LHCN-M2 (cell line): ENCODE measurements around the gene MPO. TPM values are rescaled to one million over a fixed set of nuclear protein-coding genes. Genes with fewer than 3 reads are reported as not detected.
A peak's percentile ranks its signal among the peaks of the same experiment; 100 is the strongest.

ENCODE experiments used
- DNase-seq: peaks from one replicate; pipeline ENCODE4 v3.0.0-alpha.2; 2012; ENCODE audit warnings: low read depth
- total RNA-seq: library from RNA; depleted of rRNA; stranded (reverse); fragments of >200 nt; gene quantifications from 2 replicates; pipeline ENCODE4 v1.2.3, GENCODE V29; 2014

The MPO gene
- total RNA-seq, 1 experiment from 2014 or later, result not detected

DNA sequence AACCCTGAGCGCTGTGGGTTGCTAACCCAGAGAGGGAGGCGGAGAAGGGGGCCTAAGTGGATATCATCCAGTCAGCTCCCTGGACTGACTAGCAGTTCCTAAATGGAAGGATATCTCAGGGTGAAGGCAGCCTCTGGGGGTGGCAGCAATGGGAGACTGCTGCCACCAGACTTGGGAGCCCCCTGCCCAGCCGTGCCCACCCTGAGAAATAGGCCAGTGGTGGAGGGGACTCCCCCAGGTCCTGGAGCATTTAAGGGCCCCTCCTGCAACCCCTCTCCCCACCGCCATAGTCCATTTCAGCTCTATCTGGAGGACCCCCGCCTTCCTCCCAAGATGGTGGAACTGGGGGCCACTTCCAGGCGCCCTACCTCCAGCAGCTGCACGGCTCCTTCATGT is 39.4 kb upstream of the MPO start:
- no peak for DNase-seq

DNA sequence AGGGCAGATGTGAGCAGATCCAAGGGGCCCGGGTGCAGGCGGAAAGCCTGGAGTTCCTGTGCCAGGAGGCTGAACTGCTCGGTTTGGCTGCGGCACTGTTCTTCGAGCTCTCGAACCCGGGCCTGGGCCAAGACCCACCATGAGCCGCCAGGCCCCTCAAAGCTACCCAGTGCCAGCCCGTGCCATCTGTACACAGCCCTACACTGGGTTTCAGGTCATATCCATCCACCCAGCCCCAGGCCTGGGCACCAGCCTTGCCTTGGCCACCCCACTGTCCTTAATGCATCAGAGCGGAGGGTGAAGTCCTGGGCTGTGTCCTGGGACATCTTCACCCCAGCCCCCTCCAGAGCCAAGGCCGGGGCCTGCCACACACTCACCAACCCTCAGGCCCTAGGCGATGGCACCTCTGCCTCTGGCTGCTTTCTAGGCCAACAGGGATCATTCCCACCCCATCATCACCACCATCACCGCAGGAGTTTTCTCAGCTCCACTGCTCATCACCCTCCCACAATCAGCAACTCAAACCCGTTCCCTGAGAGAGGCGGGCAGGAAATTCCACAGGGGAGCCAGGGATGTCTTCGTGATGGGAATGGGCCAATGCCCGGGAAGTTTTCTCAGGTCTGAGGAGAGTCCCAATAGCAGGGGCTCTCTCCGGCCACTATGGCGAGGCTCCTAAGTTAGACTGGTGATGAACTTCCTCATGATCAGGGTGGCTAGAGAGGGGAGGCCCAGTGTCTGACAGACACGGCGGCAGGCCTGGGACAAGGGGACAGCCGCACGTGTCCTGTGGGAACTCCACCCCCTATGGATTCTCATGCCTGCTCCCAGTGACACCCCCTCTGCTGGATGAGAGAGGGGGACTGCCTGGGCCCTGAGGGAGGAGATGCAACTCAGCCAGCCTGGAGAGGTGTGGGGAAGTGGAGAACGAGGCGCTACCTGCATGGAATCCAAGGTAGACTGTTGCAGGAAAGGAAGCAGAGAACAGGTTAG is 38.7 kb upstream of the MPO start:
- no peak for DNase-seq

- DNase-seq, result no peak
These were observed 38.0 kb upstream of the MPO start for GRCh38 chr17:58318627-58319172.

- DNase-seq, result no peak
These were observed 37.3 kb upstream of the MPO start for GRCh38 chr17:58318065-58318481.

DNA sequence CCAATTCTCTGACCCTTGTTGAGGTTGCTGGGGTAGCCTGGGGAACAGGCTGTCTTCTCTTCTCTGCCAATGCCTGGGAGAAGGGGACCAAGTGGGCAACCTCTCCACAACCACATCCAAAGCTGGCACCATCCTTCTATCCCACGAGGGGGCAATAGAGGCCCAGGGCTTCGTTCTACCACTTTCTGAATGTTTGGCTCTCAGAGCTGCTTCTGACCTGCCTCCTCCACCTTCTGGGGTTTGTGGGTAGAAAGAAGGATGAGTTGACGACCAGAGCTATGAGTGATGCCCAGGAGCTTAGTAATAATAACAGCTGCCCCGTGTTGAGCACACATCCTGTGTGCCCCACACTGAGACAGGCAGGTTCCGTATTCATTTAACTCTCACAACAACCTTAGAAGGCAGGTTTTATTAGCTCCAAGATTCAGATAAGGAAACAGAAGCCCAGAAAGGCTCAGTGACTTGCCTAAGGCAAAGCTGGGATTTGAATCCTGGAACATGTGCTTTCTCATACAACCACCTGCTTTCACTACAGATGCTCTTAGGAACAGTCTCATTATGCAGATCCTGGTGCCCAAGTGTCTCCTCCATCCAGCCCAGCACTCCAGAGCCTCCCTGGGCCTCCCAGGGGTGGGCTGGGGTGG is 36.8 kb upstream of the MPO start:
- peak; percentile 73 for DNase-seq

DNA sequence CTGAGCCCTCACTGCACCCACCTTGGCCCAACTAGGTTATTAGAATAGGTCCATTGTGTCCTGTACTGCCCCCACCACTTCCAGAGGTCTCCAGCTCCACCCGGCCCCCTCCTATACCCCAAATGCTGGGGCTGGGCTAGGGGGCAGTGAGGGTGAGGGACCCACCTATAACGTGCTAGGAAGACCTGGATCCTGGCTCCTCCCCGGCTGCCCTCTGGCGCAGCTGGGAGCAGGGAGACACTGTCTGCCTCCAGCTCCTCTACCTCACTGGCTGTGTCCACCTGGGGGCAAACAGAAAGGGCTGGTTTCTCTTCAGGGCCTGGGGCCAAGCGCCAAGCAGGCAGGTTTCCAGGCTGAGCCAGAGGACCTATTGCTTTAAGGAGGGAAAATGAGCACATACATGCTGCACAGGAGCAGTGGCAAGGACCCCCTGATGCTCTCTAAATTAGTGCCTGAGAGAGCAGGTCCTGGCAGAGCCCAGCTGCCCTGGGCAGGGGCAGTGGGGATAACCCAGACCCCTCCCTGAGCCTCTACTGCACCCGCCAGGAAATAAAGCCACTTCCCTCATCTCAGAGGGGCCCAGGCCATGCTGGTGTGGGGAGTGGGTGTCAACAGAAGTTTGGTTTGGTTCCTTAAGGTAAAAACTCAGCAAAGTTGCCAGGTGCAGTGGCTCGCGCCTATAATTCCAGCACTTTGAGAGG is 35.7 kb upstream of the MPO start:
- DNase-seq, result no peak

DNA sequence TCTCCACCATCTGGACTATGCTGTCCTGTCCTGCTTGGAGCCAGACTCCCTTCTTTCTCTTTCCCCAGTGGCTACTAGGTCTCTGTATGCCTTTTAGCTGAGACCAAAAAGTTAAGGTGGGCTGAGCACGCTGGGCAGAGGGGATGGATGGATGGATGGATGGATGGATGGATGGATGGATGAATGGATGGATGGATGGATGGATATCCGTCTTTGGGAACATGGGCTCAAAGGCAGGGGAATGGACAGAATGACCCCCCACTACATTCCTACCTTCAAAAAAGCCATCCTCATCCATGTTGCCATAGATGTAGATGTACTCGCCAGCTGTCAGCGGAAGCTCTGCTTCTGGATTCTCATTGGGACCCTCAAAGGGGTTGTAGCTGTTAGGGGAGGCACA is 35.0 kb upstream of the MPO start:
- DNase-seq, result no peak

DNA sequence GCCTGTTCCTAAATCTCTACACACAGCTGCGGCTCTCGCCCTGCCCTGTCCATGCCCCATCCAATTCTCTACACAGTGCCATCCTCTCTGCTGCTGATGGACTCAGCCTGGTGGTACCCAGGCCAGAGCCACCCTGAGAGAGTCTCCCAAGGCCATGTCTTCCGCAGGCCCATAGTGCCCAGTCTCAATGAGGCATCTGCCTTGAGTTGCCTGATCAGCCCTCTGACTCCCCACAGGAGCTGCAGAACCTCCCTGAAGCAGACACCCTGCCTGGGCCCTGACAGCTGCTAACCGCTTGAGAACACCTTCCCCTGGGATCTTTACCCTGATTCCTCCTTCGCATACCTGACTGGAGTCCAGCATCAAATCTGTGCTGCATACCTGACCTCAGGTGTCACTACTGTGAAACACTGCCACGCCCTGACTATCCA is 34.6 kb upstream of the MPO start:
- no peak for DNase-seq

DNA sequence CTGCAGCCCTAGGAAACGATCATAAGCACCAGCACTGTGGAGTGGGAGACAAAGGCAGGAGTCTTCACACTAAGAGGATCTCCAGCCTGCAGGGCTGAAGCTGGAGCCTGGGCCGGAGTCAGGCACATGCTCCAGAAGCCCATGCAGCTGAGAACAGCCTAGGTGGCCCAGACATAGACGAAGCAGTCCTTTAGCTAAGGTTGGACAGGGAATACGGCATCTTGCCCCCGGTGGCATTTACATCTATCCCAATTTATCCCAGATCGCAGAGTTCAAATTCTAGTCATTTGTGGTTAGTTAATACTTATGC is 33.9 kb upstream of the MPO start:
- no peak for DNase-seq

GRCh38 chr17:58313815-58314705 is 33.3 kb upstream of the MPO start:
- no peak for DNase-seq

- no peak for DNase-seq
These were observed 32.1 kb upstream of the MPO start for GRCh38 chr17:58312829-58313228.

DNA sequence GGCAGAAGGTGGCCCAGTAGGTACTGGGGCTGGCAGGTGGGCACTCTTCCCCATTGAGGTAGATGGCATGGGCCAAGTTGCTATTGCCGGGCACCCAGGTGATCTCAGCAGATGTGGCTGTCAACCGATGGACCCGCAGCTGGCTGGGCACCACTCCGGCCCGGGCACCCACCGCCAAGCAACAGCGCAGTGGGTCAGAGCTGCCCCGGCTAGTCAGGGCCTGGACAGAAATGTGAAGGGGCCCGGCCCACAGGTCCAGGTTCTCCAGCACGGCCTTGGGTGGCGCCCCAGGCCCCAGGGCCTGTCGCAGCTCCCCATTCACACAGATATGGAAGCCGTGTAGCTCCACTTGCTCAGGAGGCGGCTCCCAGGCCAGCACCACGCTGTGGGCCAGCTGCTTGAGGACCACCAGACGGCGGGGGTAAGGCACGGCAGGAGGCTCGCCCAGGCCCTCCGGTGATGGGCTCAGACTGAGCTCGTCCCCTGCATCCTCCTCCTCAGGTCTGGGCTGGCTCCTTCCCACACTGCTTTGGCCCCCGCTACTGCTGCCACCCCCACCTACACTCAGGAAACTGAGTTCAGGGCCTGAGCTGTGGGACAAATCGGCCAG is 31.4 kb upstream of the MPO start:
- no peak for DNase-seq

- DNase-seq, result no peak
These were observed 30.7 kb upstream of the MPO start for GRCh38 chr17:58311429-58311894.

DNA sequence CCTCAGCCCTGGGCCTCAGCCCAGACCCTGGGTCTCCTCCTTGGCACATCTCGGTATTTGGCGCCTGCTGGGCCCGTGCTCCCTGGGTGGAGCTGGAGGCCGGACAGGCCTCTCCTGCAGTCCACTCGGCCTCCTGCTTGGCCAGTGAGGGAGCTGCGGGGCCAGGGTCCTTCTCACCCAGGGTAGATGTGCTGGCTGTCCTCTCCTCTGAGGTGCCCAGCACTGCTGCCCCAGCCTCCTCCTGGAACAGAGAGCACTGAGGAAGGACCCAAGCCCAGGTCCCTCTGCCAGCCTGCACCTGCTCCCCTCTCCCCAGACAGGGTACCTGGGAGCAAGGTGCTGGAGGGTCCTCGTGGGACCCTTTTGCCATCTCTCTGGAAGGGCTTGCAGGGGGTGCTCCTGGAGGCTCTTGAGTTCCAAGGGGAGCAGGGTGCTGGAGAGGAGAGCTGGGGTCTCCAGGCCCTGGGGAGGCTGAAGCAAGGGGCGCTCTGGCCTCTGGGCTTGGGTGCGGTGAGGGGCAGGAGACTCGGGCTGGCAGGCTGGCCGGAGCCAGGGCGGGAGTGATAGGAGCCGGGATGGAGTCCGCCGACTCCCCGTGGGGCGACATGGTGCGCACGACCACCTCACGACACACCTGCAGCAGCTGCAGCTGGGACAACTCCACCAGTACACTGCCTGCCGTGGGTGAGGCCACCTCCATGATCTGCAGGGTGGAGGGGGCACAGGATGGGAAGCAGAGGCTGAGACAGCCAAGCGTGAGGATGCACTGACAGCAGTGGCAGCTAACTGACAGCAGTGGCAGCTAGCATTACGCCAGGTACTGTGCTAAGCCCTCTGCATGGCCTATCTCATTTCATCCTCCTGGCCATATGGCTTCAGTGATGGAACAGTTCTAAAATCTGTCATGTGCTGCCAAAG is 30.0 kb upstream of the MPO start:
- DNase-seq, result no peak

GRCh38 chr17:58309918-58310259 is 29.2 kb upstream of the MPO start:
- DNase-seq, result no peak

- DNase-seq, result no peak
These were observed 28.5 kb upstream of the MPO start for GRCh38 chr17:58308985-58309917.

DNA sequence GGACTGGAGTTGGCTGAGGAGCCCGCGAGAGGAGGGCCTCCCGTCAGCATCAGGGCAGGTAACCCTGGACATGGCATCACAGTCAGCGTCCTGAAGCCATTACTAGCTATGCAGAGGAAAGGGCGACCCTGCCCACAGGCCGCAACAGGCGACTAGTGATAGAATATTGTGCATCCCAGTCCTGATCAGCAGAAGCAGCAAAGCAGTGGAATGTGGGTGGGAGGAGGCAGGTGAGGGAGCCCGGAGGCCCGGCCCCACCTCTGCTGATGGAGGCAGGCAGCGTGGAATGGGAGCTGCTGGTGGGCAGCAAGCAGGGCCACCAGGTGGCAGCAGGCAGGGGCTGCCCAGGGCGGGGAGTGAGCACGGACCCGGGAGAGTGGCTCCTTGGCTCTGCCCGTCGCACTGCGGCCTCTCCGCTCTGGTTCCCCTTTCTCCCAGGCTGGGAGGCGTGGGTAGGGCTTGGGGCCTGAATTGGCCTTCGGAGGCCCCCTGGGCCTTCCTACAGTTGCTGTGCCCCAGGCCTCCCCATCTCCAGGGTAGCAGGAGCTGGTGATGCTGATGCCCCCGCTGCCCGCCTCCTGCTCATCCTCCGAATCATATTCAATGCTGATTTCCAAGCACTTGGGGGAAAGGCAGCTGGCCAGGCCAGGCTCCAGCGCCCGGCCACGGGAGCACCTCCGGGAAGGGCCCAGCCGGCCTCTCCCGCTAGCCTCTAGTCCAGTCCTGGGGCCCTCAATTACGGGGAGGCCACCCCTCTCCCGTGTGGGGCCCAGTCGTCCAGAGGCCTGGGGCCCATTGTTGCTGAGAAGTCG is 27.6 kb upstream of the MPO start:
- no peak for DNase-seq
